SK-N-MC (cell line): ENCODE measurements around the gene SYCE3.

Experiments
- EZH2 ChIP-seq: fragments of 200-600 bp; sonication (generic); IDR thresholded peaks from one replicate; pipeline ENCODE4 v1.6.1; 2017; ENCODE audit warnings: antibody characterized with exemption
- POLR2AphosphoS5 ChIP-seq: IDR thresholded peaks from 2 replicates; pipeline ENCODE4 v1.6.1; 2012; ENCODE audit warnings: mild to moderate bottlenecking, low read depth, low read length, borderline replicate concordance

DNA sequence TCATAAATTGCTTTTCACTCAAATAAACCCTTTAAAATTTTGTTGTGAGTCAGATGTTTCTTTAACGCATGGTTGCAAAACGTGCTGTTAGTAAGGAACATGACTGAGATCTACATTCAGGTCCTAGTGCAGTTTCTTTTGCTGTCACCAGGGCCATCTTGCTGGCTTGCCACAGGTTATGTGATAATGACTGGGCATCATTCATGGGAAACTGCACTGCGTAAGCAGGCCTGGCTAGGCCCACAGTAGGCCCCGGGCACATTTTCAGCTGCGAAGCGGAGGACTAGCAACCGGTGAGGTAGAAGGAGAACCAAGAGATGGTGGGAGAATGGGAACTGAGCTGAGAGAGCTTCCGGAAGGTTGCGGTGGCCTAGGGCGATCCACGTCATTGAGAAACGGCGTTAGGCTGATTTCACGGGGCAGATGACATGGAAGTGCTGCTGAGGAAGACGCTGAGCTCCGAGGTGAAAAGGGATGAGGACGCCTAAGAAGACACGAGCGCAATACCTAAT is 20.2 kb downstream of the SYCE3 start:
- TF ChIP-seq POLR2AphosphoS5, result no peak
- no peak for TF ChIP-seq EZH2
